SHP77 treated with DMSO at 0.1 percent for 48 hours (cell line): ENCODE measurements around the gene CDK19.
"Not testable (repeated sequence)": the region's sequence is repeated elsewhere in the genome, so short reads cannot be mapped to it uniquely, and the experiment has no call there.

Source experiments
- DNase-seq: peaks from one replicate; lab custom pipeline; 2025; lab: John Stamatoyannopoulos, UW

The CDK19 gene

GRCh38 chr6:110621061-110621460, 194.2 kb downstream of the CDK19 start:
- no peak for DNase-seq

- DNase-seq, result no peak
Observed at GRCh38 chr6:110620065-110620464, 195.2 kb downstream of the CDK19 start.

GRCh38 chr6:110619275-110619908, 195.9 kb downstream of the CDK19 start:
- DNase-seq, result no peak

- DNase-seq, result no peak
Observed at GRCh38 chr6:110618591-110619267, 196.5 kb downstream of the CDK19 start.

GRCh38 chr6:110617057-110617456, 198.2 kb downstream of the CDK19 start:
- DNase-seq, result no peak

GRCh38 chr6:110615722-110616121, 199.5 kb downstream of the CDK19 start:
- no peak for DNase-seq

- DNase-seq, result no peak
Observed at GRCh38 chr6:110614586-110614985, 200.7 kb downstream of the CDK19 start.

GRCh38 chr6:110614106-110614505, 201.2 kb downstream of the CDK19 start:
- DNase-seq, result no peak

- DNase-seq, result no peak
Observed at GRCh38 chr6:110613356-110613755, 201.9 kb downstream of the CDK19 start.

- no peak for DNase-seq
Observed at GRCh38 chr6:110612298-110612697, 203.0 kb downstream of the CDK19 start.

- no peak for DNase-seq
Observed at GRCh38 chr6:110609101-110609500, 206.2 kb downstream of the CDK19 start.

- DNase-seq, result no peak
Observed at GRCh38 chr6:110608151-110608550, 207.1 kb downstream of the CDK19 start.

GRCh38 chr6:110606151-110606550, 209.1 kb downstream of the CDK19 start:
- no peak for DNase-seq

GRCh38 chr6:110600640-110601039, 214.6 kb downstream of the CDK19 start:
- not testable (repeated sequence) for DNase-seq

GRCh38 chr6:110597761-110598160, 217.5 kb downstream of the CDK19 start:
- no peak for DNase-seq

GRCh38 chr6:110596354-110596753, 218.9 kb downstream of the CDK19 start:
- no peak for DNase-seq

- no peak for DNase-seq
Observed at GRCh38 chr6:110595112-110595511, 220.2 kb downstream of the CDK19 start.

GRCh38 chr6:110593637-110594036, 221.6 kb downstream of the CDK19 start:
- DNase-seq, result no peak

- DNase-seq, result no peak
Observed at GRCh38 chr6:110592765-110593164, 222.5 kb downstream of the CDK19 start.

GRCh38 chr6:110590821-110591351, 224.4 kb downstream of the CDK19 start:
- DNase-seq, result no peak

GRCh38 chr6:110589865-110590513, 225.3 kb downstream of the CDK19 start:
- DNase-seq, result no peak

GRCh38 chr6:110587328-110587727, 227.9 kb downstream of the CDK19 start:
- no peak for DNase-seq

GRCh38 chr6:110581679-110582078, 233.6 kb downstream of the CDK19 start:
- no peak for DNase-seq
